C4-2B (cell line): ENCODE data around the gene POU2F1.

Experiments
- ZFX ChIP-seq: fragments of 450-650 bp; IDR thresholded peaks from 2 replicates; pipeline ENCODE4 v1.6.1; 2017
- TF ChIP-seq, protein P1 (sequence below): fragments of 450-650 bp; conservative IDR thresholded peaks from 2 replicates; pipeline ENCODE4 v1.5.1; 2017; ENCODE audit warnings: mild to moderate bottlenecking

DNA sequence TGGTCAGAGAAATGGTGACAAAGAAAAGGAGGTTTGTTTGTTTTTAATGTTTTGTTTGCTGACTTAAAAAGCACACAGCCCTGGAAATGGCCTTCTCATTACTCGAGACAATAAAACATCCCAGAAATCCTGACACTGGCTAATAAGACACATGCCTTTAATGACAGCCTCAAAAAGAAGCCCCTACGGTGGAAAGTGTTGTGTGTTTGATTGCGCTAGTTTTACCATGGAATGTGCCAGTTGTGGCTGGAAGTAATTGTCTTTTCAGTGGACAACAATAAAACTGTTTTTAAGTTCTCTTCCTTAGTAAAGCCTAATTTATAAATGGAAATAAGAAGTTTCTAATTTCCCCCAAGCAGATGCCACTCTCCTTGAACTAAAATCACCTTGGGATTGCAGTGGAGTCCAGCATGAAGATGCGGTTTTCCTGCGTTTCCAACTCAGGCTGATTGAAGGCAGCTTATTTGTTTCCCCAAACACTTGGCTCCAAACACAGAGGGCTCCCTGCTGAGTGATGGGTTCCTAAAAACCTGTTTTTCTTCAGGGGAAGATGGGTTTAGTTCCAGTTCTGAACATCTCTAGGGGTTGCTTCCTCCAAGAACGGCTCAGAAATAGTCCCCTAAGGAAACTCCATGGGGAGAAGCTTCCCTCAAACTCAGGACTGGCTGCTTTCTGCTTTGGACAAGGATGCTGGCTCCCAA lies 243.3 kb downstream of the POU2F1 start:
- TF ChIP-seq, protein P1, sequence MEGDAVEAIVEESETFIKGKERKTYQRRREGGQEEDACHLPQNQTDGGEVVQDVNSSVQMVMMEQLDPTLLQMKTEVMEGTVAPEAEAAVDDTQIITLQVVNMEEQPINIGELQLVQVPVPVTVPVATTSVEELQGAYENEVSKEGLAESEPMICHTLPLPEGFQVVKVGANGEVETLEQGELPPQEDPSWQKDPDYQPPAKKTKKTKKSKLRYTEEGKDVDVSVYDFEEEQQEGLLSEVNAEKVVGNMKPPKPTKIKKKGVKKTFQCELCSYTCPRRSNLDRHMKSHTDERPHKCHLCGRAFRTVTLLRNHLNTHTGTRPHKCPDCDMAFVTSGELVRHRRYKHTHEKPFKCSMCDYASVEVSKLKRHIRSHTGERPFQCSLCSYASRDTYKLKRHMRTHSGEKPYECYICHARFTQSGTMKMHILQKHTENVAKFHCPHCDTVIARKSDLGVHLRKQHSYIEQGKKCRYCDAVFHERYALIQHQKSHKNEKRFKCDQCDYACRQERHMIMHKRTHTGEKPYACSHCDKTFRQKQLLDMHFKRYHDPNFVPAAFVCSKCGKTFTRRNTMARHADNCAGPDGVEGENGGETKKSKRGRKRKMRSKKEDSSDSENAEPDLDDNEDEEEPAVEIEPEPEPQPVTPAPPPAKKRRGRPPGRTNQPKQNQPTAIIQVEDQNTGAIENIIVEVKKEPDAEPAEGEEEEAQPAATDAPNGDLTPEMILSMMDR: no peak
- no peak for TF ChIP-seq ZFX
